ES-I3 (cell line): ENCODE measurements around the gene CDCA5.

Experiments used
- H3K36me3 ChIP-seq: 2 replicates; pipeline ENCODE4 v1.6.1; 2013; ENCODE audit warnings: mild to moderate bottlenecking, low read length, control low read depth, moderate library complexity; ENCODE audit not compliant: insufficient read depth
- H3K4me1 ChIP-seq: 2 replicates; pipeline ENCODE4 v1.6.1; 2013; ENCODE audit warnings: mild to moderate bottlenecking, control low read depth, low read length; ENCODE audit not compliant: insufficient read depth
- H3K9ac ChIP-seq: 2 replicates; pipeline ENCODE4 v1.6.1; 2013; ENCODE audit warnings: low read depth, mild to moderate bottlenecking, low read length, moderate library complexity
- H3K9me3 ChIP-seq: 2 replicates; pipeline ENCODE4 v1.6.1; 2013; ENCODE audit warnings: mild to moderate bottlenecking, low read length, moderate library complexity; ENCODE audit not compliant: control insufficient read depth, insufficient read depth

The CDCA5 gene

DNA sequence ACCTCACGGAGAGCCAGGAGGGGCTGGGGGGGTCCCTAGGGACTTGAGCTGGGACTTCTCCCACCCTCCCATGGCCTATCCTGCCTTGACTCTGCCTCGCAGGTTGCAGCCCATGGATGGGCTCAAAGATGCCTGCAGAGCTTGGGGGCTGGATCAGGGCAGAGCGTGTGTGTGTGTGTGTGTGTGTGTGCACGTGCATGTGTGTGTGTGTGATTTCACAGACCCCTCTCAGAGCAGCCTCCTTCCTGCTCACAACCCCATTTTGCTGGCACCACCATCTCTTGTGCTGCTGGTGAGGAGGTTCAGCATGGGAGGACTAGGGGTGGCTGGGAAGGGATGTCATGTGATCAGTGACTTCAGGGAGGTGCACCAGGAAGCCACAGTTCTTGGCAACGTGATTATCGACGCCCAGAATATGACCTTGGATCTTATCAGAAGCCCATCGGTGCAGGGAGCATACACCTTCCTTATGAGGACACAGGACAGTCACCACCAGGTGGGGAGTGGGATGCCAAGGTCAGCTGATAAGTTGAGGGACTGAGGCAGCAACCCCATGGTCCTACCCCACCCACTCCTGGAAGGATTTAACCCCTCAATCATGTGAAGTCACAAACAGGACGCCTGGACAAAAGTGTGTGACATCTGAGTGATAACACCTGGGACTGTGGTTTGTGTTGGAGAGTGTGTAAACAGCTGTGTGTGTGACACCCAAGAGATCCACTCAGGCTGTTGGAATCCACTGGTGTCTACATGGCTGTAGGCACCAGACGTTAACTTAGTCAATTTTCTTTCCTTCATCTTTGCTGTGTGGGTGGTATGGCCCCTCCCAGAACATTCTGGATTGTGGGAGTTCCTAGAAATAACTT, 23.6 kb downstream of the CDCA5 start:
- Histone ChIP-seq H3K36me3 (no peaks in the 10 kb centered on the region), H3K9me3 (no peaks in the 10 kb centered on the region), H3K9ac (no peak overlapping the region), H3K4me1 (no peaks in the 10 kb centered on the region)

DNA sequence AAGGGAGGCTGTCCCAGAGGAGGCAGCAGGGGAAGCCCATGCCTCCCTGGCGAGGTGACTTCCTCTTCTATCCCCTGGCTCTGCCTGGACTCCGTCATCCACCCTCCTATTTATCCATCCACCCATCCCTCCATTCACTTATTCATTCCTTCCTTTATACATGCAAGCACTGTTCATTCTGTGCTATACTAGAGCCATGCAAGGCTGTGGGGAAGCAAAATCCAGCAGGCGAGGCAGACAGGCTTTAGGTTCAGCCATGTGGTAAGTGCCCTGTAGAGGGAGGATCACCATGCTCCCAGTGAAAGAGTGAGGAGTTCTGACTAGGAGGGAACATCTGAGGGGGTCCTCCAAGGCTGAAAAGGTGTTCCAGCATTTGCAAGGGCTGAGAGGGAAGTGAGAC, 24.3 kb downstream of the CDCA5 start:
- Histone ChIP-seq H3K36me3 (no peaks in the 10 kb centered on the region), H3K4me1 (no peaks in the 10 kb centered on the region), H3K9me3 (no peaks in the 10 kb centered on the region), H3K9ac (no peak overlapping the region)

DNA sequence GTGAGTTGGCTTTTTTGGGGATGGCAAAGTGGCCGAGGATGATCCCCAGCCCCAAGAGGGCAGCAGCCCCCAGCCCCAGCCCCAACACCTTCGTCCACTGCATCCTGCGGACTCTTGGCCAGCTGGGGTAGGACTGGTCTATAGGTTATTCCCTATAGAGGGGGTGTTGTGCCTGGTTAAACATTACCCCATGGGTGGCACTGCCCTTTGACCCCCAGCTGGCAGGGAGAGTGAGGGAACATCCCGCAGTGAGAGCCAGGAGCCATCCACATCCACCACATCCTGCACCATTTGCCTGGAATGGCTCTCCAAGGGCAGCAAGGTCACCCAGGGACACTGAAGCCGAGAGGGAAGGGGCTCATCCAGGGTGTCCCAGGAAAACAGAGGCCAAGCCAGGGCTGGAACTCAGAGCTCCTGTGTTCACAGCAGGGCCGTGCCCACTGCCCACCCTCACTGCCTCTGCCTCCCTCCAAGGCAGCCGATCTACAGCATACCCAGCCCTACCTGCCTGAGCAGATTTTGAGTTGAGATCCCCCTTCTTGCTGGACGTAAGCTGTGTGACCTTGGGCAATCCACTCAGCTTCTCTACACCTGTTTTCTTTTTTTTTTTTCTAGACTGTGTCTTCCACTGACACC, 25.3 kb downstream of the CDCA5 start, which contains the start of gene NAALADL1:
TSS of gene NAALADL1 (minus strand) at position 135 of the 636 bp plus-strand sequence. CDS start at position 103, 32 bp downstream.
- Histone ChIP-seq H3K4me1 (no peaks in the 10 kb centered on the region), H3K36me3 (no peaks in the 10 kb centered on the region), H3K9me3 (no peaks in the 10 kb centered on the region), H3K9ac (no peak within 1 kb of the TSS)

DNA sequence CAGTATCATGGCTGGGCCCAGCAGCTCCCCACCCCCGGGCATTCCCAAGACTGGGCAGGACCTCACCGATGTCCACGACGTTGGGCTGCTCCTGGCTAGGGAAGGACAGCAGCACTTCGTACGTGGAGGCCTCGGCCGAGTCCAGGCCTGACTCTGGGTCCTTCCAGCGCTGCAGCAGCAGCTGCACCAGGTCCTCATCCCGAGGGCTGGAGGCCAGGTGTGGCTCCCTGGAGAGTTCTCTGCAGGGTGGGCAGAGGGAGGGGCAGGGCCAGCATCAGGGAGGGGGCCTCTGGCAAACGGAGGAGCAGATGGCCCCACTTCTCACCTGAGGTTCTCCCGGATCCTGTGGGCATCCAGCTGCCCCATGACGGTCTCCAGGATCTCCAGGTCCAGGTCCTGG, 25.8 kb downstream of the CDCA5 start:
- no peak overlapping the region for H3K9ac ChIP-seq
- no peaks in the 10 kb centered on the region for H3K9me3 ChIP-seq
- H3K4me1 ChIP-seq: no peaks in the 10 kb centered on the region
- H3K36me3 ChIP-seq: no peaks in the 10 kb centered on the region

DNA sequence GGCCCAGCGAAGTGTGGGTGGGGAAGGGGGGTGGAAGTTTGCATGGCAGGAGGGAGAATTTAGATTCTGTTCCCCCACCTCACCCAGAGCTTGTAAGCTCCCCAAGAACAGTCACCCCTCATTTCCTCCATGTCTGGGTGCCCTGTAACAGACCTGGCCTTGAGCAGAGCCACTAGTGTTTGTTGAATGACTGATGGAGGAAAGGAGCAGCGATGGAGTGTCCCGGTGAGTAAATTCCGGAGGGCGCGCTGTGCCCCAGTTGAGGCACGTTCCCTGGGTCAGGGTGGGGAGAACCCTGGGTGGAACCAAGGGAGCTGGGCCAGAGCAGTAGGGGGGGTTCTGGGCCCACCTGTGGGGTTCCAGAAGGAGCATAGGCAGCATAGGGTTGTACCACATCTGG, 26.3 kb downstream of the CDCA5 start:
- Histone ChIP-seq H3K9ac (no peak overlapping the region), H3K9me3 (no peaks in the 10 kb centered on the region), H3K4me1 (no peaks in the 10 kb centered on the region), H3K36me3 (no peaks in the 10 kb centered on the region)

DNA sequence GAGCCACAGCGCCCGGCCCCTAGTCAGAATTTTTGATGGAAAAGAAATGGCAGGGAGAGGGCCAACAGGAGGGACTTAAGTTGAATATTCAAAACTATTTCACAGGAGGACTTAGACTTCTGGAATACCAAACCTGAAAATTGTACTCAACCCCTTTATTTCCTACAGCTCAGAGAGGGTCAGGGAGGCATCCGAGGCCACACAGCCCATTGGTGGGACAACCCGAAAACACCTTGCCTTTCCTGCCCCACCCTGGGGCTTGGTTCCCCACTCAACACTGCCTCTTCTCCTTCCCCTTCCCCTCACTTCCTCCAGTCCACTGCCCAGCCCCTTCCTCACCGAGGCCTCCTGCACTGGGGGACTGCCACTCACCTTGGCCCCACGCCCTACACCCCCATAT, 26.8 kb downstream of the CDCA5 start:
- Histone ChIP-seq H3K4me1 (no peaks in the 10 kb centered on the region), H3K36me3 (no peaks in the 10 kb centered on the region)

DNA sequence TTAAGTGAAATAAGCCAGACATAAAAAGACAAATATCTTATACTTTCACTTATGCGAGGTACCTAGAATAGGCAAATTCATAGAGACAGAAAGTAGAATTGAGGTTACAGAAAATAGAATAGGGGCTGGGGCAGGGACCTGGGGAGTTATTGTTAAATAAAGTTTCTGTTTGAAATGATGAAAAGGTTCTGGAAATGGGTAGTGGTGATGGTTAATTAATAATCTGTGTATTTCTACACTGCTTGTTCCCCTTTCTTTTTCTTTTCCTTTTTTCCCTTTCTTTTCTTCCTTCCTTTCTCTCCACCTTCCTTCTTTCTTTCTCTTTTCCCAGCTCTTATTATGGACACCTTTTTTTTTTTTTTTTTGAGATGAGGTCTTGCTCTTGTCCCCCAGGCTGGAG, 28.3 kb downstream of the CDCA5 start:
- no peaks in the 10 kb centered on the region for H3K4me1 ChIP-seq
- no peak overlapping the region for H3K9ac ChIP-seq
- H3K36me3 ChIP-seq: no peaks in the 10 kb centered on the region
- no peaks in the 10 kb centered on the region for H3K9me3 ChIP-seq

More for the DNA sequence above, 26.8 kb downstream of the CDCA5 start:
- H3K9ac ChIP-seq: no peak overlapping the region
- no peaks in the 10 kb centered on the region for H3K9me3 ChIP-seq

DNA sequence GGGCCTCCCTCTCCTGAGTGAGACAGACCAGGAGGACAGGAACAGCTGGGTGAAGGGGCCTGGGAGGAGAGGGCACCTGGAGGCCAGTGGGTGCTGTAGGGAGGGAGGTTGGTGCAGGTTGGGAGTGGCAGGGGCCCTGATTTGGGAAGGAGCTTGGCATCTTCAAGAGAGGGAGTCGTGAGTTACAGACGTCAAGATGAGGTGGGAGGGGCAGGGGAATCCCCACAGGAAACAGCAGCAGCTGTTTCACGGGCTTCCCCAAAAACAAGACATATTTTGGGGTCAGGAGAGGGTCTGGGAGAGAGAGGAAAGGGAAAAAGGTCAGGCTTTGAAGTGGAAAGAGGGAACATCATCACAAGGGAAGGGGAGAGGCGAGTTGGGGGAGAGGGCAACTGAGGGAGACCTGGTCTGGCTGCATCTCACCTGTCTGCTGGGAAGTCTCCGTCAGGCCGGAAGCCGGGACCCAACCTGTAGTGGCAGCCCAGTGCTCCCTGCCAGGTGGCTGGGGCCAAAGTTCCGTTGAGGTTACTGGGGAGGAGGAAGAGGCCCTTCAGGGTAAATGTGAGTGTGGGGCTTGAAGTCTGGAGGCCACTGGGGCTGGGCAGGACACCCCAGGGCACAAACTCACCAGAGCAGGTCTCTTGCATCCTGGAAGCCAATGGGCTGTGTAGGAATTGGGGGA, 29.9 kb downstream of the CDCA5 start:
- Histone ChIP-seq H3K4me1 (no peaks in the 10 kb centered on the region), H3K9ac (no peak overlapping the region), H3K9me3 (no peaks in the 10 kb centered on the region), H3K36me3 (no peaks in the 10 kb centered on the region)

DNA sequence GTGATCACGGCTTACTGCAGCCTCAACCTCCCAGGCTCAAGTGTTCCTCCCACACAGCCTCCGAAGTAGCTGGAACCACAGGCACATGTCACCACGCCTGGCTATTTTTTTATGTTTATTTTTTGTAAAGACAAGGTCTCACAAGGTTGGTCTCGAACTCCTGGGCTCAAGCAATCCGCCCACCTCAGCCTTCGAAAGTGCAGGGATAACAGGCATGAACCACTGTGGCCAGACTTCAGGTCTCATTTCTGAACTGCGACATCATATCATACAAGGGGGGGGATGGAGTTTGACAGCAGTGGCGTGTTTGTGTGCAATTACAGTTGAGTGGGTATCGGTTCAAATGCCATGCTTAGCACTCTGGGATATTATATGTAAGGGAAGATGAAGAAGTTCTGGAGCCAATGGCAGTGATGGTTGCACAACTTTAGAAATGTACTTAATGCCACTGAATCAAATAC, 32.4 kb downstream of the CDCA5 start:
- no peaks in the 10 kb centered on the region; the same call in 1 of the 2 replicates for H3K36me3 ChIP-seq
- no peaks in the 10 kb centered on the region for H3K9me3 ChIP-seq
- H3K4me1 ChIP-seq: no peaks in the 10 kb centered on the region
- H3K9ac ChIP-seq: no peak overlapping the region

DNA sequence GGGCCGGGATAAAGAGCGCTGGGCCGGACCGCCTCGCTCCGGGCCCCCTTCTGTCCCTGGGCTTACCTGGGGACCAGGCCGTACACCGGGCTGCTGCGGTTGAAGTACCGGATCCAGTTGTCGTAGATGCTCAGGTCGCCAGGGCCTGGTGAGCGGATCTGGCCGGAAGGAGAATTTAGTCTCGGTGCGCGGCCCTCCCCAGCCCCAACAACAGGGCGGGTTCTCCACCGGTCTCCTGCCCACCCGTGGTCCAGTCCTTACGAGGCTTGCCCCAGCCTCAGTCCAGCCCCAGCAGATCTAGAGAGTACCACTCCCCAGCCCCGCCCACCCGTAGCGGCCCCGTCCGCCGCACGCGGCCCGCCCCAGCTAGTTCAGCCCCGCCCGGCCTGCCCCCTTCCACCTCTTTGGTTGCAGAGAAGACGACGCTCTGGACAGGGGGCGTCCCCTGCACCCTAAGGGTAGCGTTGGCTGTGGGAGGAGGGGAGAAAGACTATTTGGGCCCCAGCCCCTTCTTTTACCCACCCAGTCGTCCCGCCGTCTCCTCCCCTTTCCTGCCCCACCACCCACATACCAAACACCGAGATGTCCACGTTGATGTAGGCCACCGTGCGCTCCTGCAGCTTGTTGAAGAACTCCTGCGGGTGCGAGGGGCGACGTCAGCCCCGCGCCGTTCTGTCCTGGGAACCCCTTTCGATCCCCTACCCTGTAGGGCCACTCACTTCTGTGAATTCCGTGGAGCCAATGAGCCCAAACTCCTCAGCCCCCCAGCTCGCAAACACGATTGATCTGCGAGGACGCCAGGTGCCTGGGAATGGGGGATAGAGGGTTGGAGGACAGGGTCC, 36.0 kb downstream of the CDCA5 start:
- peak overlapping the region; percentile 30 for H3K9ac ChIP-seq

DNA sequence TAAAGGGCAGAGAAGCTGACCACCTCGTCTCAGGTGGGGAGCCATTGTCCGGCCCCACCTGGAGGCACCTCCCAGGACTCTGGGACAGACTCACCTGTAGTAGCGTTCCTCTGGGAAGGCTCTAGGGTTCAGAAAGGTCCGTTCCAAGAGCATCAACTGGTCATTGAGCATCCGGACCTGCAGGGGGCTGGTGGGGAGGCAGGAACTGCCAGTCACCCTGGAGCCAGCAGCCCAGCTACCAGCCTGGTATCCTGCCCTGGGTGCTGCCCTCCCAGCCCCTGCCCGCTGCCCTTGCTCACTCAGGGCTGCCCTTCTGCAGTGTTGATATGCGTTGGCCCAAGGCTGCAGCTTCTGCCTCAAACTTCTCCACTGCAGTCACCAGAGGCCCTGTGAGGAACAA, 38.1 kb downstream of the CDCA5 start:
- Histone ChIP-seq H3K36me3 (peaks cover 5% of the 10 kb centered on the region; the same call in 1 of the 2 replicates), H3K4me1 (no peaks in the 10 kb centered on the region), H3K9me3 (no peaks in the 10 kb centered on the region), H3K9ac (no peak overlapping the region)

More for the DNA sequence above, 36.0 kb downstream of the CDCA5 start:
- H3K36me3 ChIP-seq: peaks cover 5% of the 10 kb centered on the region; the same call in 1 of the 2 replicates
- no peaks in the 10 kb centered on the region for H3K4me1 ChIP-seq
- H3K9me3 ChIP-seq: no peaks in the 10 kb centered on the region

DNA sequence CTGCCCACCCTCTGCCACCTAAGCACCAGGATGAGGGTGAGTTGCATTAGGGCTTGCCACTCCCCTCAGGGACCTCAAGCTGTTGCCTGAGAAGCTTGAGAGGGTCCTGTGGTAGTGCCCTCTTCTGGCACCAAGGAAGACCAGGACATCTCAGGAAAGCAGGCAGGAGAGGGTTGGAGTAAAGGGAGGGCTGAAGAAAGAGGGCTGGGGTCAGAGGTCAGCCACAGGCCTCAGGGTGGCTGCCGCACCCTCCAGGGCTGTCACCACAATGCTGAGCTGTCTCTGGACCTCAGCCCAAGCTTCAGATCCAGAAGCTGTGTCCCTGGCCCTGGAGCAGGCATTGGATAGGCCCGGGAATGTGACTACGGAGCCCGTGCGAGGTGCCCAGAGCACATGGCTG, 38.8 kb downstream of the CDCA5 start:
- no peak overlapping the region for H3K9ac ChIP-seq
- H3K4me1 ChIP-seq: no peaks in the 10 kb centered on the region
- no peaks in the 10 kb centered on the region for H3K9me3 ChIP-seq
- H3K36me3 ChIP-seq: peaks cover 5% of the 10 kb centered on the region; the same call in 1 of the 2 replicates

DNA sequence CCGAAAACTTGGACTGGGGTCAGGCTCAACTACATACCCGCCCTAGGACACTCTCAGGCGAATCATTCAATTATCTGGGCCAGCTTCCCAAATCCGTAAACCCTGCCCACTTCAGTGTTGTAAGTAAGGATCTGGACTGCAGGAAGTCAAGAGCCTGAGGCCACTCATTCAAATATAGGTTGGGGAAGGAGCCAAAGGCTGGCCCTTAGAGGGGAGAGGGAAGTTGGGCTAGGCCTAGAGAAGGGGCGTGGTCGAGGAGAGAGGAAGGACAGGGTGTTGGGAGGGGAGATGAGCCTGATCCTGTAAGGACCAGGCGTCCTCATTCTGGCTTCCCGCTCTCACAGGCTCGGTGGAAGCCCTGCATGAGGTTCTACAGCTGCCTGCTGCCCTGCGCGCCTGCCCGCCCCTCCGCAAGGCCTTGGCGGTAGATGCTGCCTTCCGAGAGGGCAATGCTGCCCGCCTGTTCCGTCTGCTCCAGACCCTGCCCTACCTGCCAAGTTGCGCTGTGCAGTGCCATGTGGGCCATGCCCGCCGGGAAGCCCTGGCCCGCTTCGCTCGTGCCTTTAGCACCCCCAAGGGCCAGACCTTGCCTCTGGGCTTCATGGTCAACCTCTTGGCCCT, 39.8 kb downstream of the CDCA5 start:
- no peak overlapping the region for H3K9ac ChIP-seq
- peaks cover 5% of the 10 kb centered on the region; the same call in 1 of the 2 replicates for H3K36me3 ChIP-seq
- no peaks in the 10 kb centered on the region for H3K4me1 ChIP-seq
- no peaks in the 10 kb centered on the region for H3K9me3 ChIP-seq
